Pancreas (tissue), 10 donors: ENCODE data around the gene DMRTA2. TPM values are rescaled to one million over a fixed set of nuclear protein-coding genes. Genes with fewer than 3 reads are reported as not detected.
A peak's percentile ranks its signal among the peaks of the same experiment; 100 is the strongest.

Experiments used
- ATAC-seq, 4 donors: fragments of 200-7000 bp; cut with Tn5 transposase; one replicate each; pipeline versions ENCODE4 v1.8.0 to v1.9.1; 2020; ENCODE audit warnings: mild to moderate bottlenecking in 4 of 4, moderate library complexity in 4 of 4
- DNase-seq, 6 donors: peaks; one replicate each; pipeline ENCODE4 v3.0.0-alpha.2; 2020
- FAIRE-seq: peaks from 2 replicates; lab custom pipeline; 2012; peaks lifted over from hg19 to GRCh38; lab: Jason Lieb, UNC
- H3K27ac ChIP-seq, 4 donors: fragments of 200-600 bp; sonication (generic); 1 replicate in 3 of 4; 2 replicates in 1 of 4; pipeline versions ENCODE4 v1.5.0 to v1.8.0; 2020
- H3K27me3 ChIP-seq, 4 donors: fragments of 200-600 bp; one replicate each; pipeline ENCODE4 v1.8.0; 2021
- H3K36me3 ChIP-seq, 3 donors: fragments of 200-600 bp; sonication (generic) in 1 of 3; one replicate each; pipeline versions ENCODE4 v1.5.0 to v1.8.0; 2020 to 2021
- H3K4me1 ChIP-seq, 3 donors: fragments of 200-600 bp; one replicate each; pipeline ENCODE4 v1.8.0; 2021
- H3K4me3 ChIP-seq, 4 donors: fragments of 200-600 bp; sonication (generic) in 2 of 4; one replicate each; pipeline versions ENCODE4 v1.5.0 to v1.8.0; 2020 to 2021
- H3K9me3 ChIP-seq, 4 donors: fragments of 200-600 bp; one replicate each; pipeline ENCODE4 v1.8.0; 2021
- WGBS, 2 donors: extraction: QIAGEN DNeasy Blood & Tissue Kit; methylation state at CpG; one replicate each; pipeline ENCODE4 v1.1.7; 2013; 5-methylcytosine and 5-hydroxymethylcytosine counted together
- intact Hi-C, 3 donors: fragments of 100-400 bp; cut with DNase I; formaldehyde crosslinking; loops; one replicate each; pipeline versions ENCODE4 v1.11.1 to v1.14.2; 2022
- polyA plus RNA-seq, 2 donors: library from polyadenylated mRNA; stranded (reverse); fragments of 200-250 nt; gene quantifications; one replicate each; pipeline ENCODE4 v1.2.3, GENCODE V29; 2013
- total RNA-seq, 6 donors: library from RNA; stranded (reverse); fragmentation: NEBNext Ultra II Directional in 4 of 6; extraction: Animal tissue kit (Norgen Biotek cat#: 25700) in 4 of 6; gene quantifications; one replicate each; pipeline versions ENCODE4 v1.2.1 to v1.2.4, GENCODE V29; 2021 to 2023
- TF ChIP-seq, protein P1 (sequence below), 4 donors: fragments of 200-600 bp; sonication (generic) in 3 of 4; IDR thresholded peaks; one replicate each; pipeline versions ENCODE4 v1.5.0 to v1.8.0; 2021; ENCODE audit warnings: antibody characterized with exemption in 4 of 4
- donor health status: healthy with polysubstance abuse.
- donor health status: DM: no; HTN: no; CAD: no; lungs with moderate emphysema.
- donor health status: DM: no; HTN: no; CAD: no.
- donor health status: control.
- donor health status: control.
- donor health status: Bipolar disorder and iron deficiency.
- donor health status: DM: yes; HTN: yes; CAD: no.
- donor health status: DM: no; HTN: no; CAD: no.
- donor health status: DM: no; HTN: no; CAD: no.
- donor health status: DM: yes; HTN: yes; CAD: no.

The DMRTA2 gene
- total and polyA plus RNA-seq, 8 donors: 0.02 TPM; not detected in 7

DNA sequence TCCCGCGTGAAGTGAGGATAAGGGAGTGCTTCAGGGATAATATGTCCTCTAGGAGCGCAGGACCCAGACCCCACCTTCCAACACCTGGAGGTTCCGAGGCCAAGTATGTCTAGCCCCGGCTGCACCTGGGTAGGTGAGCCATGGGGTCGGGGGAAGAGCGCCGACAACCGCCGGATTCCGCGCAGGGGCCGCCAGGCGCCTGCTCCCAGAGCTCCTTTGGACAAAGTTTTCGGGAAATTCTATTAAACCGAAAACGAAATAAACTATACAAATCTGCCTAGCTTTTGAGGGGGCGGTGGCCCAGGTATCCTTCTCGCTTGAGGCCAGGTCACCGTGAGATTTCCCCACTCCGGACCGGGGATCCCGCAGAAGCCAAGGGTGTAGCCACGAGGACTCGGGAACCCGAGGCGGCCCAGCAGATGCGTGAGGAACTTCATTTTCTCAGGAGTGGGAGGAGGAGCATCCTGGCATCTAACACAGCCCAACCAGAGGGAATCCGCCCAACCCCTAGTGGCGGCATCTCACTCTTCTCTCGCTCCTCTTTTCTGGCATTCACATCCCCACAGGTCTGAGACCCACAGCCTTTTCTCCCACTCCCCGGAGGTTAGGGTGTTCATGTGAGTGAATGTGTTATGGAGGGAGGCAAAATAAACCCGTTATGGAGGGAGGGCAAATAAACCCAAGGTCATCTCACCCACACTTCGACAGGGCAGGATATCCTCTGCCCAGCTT, 2.3 kb upstream of the DMRTA2 start:
- DNase-seq: no peak
- Histone ChIP-seq H3K4me1 (peaks cover 0 to 11% (median 4%) of the 10 kb centered on the region in 3 donors), H3K27ac (no peak overlapping the region), H3K9me3 (no peaks in the 10 kb centered on the region), H3K4me3 (no peak overlapping the region), H3K36me3 (no peaks in the 10 kb centered on the region), H3K27me3 (peaks cover 17 to 95% (median 30%) of the 10 kb centered on the region in 4 donors)
- ATAC-seq: no peak
- TF ChIP-seq, protein P1, sequence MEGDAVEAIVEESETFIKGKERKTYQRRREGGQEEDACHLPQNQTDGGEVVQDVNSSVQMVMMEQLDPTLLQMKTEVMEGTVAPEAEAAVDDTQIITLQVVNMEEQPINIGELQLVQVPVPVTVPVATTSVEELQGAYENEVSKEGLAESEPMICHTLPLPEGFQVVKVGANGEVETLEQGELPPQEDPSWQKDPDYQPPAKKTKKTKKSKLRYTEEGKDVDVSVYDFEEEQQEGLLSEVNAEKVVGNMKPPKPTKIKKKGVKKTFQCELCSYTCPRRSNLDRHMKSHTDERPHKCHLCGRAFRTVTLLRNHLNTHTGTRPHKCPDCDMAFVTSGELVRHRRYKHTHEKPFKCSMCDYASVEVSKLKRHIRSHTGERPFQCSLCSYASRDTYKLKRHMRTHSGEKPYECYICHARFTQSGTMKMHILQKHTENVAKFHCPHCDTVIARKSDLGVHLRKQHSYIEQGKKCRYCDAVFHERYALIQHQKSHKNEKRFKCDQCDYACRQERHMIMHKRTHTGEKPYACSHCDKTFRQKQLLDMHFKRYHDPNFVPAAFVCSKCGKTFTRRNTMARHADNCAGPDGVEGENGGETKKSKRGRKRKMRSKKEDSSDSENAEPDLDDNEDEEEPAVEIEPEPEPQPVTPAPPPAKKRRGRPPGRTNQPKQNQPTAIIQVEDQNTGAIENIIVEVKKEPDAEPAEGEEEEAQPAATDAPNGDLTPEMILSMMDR (IDR thresholded peaks at IDR 0.05): no peak
- no peak for FAIRE-seq
- intact Hi-C loops: no loop called here
- WGBS, 2 donors: 8% methylated on average over 34 of the region's 34 CpGs

DNA sequence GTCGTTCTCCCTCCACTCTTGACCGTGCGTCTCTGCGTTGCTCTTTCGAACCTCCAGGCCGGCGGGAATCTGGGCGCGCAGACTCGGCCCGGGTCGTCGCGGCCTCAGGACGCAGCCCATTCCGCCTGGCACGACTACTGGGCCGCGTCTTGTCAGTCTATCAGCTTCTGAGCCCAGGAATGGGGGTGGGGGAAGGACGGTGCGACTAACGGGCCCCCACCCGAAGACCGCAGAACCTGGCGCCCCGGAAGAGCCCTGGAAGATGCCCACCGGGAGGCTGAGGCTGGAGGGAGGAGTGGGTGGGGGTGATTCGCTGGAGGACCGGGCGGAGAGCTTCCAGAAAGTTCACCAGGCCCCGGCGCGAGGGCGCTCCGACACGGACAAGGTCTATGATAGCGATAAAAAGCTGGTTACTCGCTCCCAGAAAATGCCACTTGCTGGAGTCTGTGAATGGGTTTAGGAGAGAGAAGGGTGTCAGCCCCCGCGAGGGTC, 1.7 kb upstream of the DMRTA2 start:
- TF ChIP-seq, protein P1 (IDR thresholded peaks at IDR 0.05): no peak
- H3K36me3 ChIP-seq: no peaks in the 10 kb centered on the region
- ATAC-seq (no peak), FAIRE-seq (no peak), DNase-seq (no peak)
- H3K4me3 ChIP-seq: no peak overlapping the region
- H3K27me3 ChIP-seq: peaks cover 17 to 96% (median 30%) of the 10 kb centered on the region in 4 donors
- H3K27ac ChIP-seq: no peak overlapping the region
- 13 to 14% methylated on average over 40 of the region's 40 CpGs for WGBS, 2 donors
- H3K9me3 ChIP-seq: no peaks in the 10 kb centered on the region
- peaks cover 0 to 8% (median 4%) of the 10 kb centered on the region in 3 donors for H3K4me1 ChIP-seq
- intact Hi-C loops: no loop called here

DNA sequence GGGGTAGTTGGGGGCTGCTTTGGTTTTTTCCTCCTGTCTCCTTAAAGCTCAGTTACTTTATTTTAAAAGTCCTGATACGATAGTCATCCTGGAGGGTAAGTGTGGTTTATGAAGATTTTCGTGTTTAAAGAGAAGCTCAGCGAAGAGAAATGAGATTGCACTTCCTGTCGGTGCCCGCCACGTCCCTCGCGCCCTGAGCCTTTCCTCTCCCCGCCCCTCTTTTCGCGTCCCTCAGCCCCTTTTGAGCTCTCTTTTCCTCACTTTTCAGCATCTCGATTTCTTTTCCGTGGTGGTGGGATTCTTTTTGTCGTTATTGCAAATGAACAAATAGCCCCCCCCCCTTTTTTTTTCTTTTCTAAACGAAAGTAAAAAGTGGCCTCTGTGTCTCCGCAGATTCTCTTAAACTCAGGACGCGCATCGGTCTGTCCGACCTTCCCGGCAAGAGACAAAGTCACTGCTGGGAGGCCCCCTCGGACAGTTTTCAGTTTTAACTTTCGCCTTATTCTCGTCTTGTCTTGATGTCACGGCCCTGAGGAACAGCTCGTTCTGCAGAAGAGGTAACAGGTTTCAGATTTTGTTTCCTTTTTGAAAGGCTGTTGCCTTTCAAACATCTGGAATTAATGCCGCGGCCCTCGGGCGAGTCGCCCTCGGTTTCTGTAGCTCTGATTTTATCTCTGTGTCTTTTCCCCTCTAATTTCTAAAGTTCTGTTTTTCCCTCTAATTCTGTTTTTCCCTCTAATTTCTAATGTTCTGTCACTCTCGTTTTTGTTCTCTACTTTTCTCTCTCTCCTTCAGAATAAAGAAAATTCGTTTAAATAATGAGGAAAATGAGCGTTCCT, 1.0 kb upstream of the DMRTA2 start:
- DNase-seq: no peak
- H3K4me3 ChIP-seq: peak overlapping the region in 1 of 4 donors; percentile 20
- intact Hi-C loops: no loop called here
- H3K27ac ChIP-seq: no peak overlapping the region
- peaks cover 17 to 92% (median 31%) of the 10 kb centered on the region in 4 donors for H3K27me3 ChIP-seq
- ATAC-seq: no peak
- 13 to 16% methylated on average over 35 of the region's 35 CpGs for WGBS, 2 donors
- TF ChIP-seq, protein P1 (IDR thresholded peaks at IDR 0.05): no peak
- no peaks in the 10 kb centered on the region for H3K9me3 ChIP-seq
- peaks cover 0 to 8% (median 4%) of the 10 kb centered on the region in 3 donors for H3K4me1 ChIP-seq
- FAIRE-seq: no peak
- no peaks in the 10 kb centered on the region for H3K36me3 ChIP-seq

DNA sequence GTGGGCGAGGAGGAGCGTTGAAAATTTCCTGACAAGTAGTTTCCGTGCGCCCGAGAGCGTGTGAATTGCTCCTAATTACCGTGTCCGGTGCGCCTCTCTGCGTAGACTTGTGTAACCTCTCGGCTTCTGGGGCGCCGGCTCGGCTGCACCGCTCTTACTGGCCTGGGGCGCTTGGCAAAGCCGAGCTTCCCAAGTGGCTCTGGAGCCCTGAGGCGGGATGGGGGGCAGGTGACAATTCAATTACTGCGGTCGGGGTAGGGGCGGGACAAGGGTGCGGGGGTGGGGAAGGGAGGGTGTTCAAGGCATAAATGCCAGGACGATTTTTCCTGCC, 392 bp upstream of the DMRTA2 start:
- Histone ChIP-seq H3K9me3 (no peaks in the 10 kb centered on the region), H3K36me3 (no peaks in the 10 kb centered on the region), H3K4me3 (peak overlapping the region in 1 of 4 donors; percentile 28), H3K27me3 (peaks cover 15 to 86% (median 30%) of the 10 kb centered on the region in 4 donors), H3K4me1 (peaks cover 0 to 8% (median 4%) of the 10 kb centered on the region in 3 donors), H3K27ac (no peak overlapping the region)
- intact Hi-C loops: no loop called here
- FAIRE-seq: no peak
- peak in 1 of 6 donors; percentile 58 for DNase-seq
- ATAC-seq: no peak
- 9% methylated on average over 23 of the region's 23 CpGs for WGBS, 2 donors
- TF ChIP-seq, protein P1 (IDR thresholded peaks at IDR 0.05): no peak
